HepG2 (cell line): ENCODE results near the gene ANKRD31. TPM values are rescaled to one million over a fixed set of nuclear protein-coding genes. Genes with fewer than 3 reads are reported as not detected.
A peak's percentile ranks its signal among the peaks of the same experiment; 100 is the strongest.

Experiments used
- ATAC-seq: fragments of 200-7000 bp; cut with Tn5 transposase; 3 replicates; pipeline ENCODE4 v1.9.1; 2020; ENCODE audit warnings: mild to moderate bottlenecking, moderate library complexity
- BruUV-seq: library from RNA; stranded (reverse); fragments of 400-500 nt; replicated peaks from 2 replicates; lab custom pipeline; 2021; lab: Mats Ljungman, UMichigan
- CTCF ChIA-PET: fragments of 300-600 bp; formaldehyde crosslinking; extraction: SDS; loops from one replicate; lab custom pipeline; 2021; ENCODE audit warnings: low total read pairs, inconsistent platforms, low intra/inter-chr PET ratio; lab: Yijun Ruan, JAX
- POLR2A ChIA-PET: fragments of 350-600 bp; sonication (Branson Sonifier 250); formaldehyde crosslinking; loops from one replicate; lab custom pipeline; 2020; ENCODE audit warnings: antibody characterized with exemption, inconsistent platforms; lab: Yijun Ruan, JAX
- DNase-seq: peaks from one replicate; pipeline ENCODE4 v3.0.0-alpha.2; 2015; ENCODE audit warnings: low spot score
- FAIRE-seq: peaks from 3 replicates; lab custom pipeline; 2011; peaks lifted over from hg19 to GRCh38; lab: Jason Lieb, UNC
- H2AFZ ChIP-seq: one replicate; pipeline ENCODE4 v1.6.1; 2011; ENCODE audit warnings: low read length, inconsistent platforms
- H3K27ac ChIP-seq: fragments of 300-600 bp; 3 replicates; pipeline ENCODE4 v1.8.0; 2011; ENCODE audit warnings: mixed run types, mild to moderate bottlenecking, mixed read lengths, low read length, inconsistent platforms; ENCODE audit not compliant: insufficient read depth; ENCODE audit errors: extremely low read length
- H3K27me3 ChIP-seq, 2 experiments: fragments of 200-600 bp in 1 of 2; 2 replicates in 1 of 2; 3 replicates in 1 of 2; pipeline versions ENCODE4 v1.6.0 to v1.8.0; 2011; ENCODE audit warnings: low read length in 2 of 2, mild to moderate bottlenecking in 2 of 2, moderate library complexity in 2 of 2, inconsistent platforms in 1 of 2; ENCODE audit not compliant: insufficient read depth in 2 of 2, control insufficient read depth in 1 of 2
- H3K36me3 ChIP-seq, 2 experiments: fragments of 200-600 bp in 1 of 2; replicated peaks in 1 of 2; 2 replicates in 1 of 2; 3 replicates in 1 of 2; pipeline versions ENCODE4 v1.5.1 to v1.8.0; 2011; ENCODE audit warnings: low read length in 2 of 2, inconsistent platforms in 1 of 2; ENCODE audit not compliant: insufficient read depth in 2 of 2, control insufficient read depth in 1 of 2
- H3K4me1 ChIP-seq: 2 replicates; pipeline ENCODE4 v1.5.1; 2012; ENCODE audit warnings: low read length, inconsistent platforms; ENCODE audit not compliant: insufficient read depth
- H3K4me2 ChIP-seq: 2 replicates; pipeline ENCODE4 v1.6.0; 2011; ENCODE audit warnings: low read depth, low read length, inconsistent platforms
- H3K4me3 ChIP-seq, 3 experiments: fragments of 200-600 bp in 1 of 3; sonication (generic), shearing (Covaris generic) in 1 of 3; replicated peaks in 1 of 3; 2 replicates each; pipeline ENCODE4 v1.5.1; 2011 to 2016; ENCODE audit warnings: low read length in 3 of 3, inconsistent platforms in 2 of 3, low read depth in 2 of 3, mild to moderate bottlenecking in 2 of 3, control low read depth in 1 of 3, mixed read lengths in 1 of 3; ENCODE audit not compliant: insufficient read depth in 1 of 3
- H3K79me2 ChIP-seq: one replicate; pipeline ENCODE4 v1.6.1; 2011; ENCODE audit warnings: low read length, inconsistent platforms; ENCODE audit not compliant: insufficient read depth
- H3K9ac ChIP-seq: 2 replicates; pipeline ENCODE4 v1.6.0; 2011; ENCODE audit warnings: mild to moderate bottlenecking, low read depth, low read length, inconsistent platforms; ENCODE audit not compliant: insufficient read depth
- H3K9me3 ChIP-seq: 2 replicates; pipeline ENCODE4 v1.5.1; 2012; ENCODE audit warnings: mild to moderate bottlenecking, low read length
- H4K20me1 ChIP-seq: 2 replicates; pipeline ENCODE4 v1.6.0; 2011; ENCODE audit warnings: inconsistent platforms, mild to moderate bottlenecking, low read length, moderate library complexity; ENCODE audit not compliant: insufficient read depth
- AHR ChIP-seq: IDR thresholded peaks from 2 replicates; pipeline ENCODE4 v1.6.1; 2018; ENCODE audit warnings: missing genetic modification reagents, missing compliant biosample characterization
- FOSL2 ChIP-seq: sonication (generic); formaldehyde crosslinking; IDR thresholded peaks from 2 replicates; pipeline ENCODE4 v1.4.0; 2020; ENCODE audit warnings: missing genetic modification reagents
- FOXA1 ChIP-seq, 2 experiments: fragments of 450-650 bp in 1 of 2; sonication (generic) in 1 of 2; formaldehyde crosslinking in 1 of 2; IDR thresholded peaks; 2 replicates each; pipeline versions ENCODE4 v1.4.0 to v1.6.1; 2016 to 2020; ENCODE audit warnings: missing genetic modification reagents in 1 of 2
- FOXA3 ChIP-seq: IDR thresholded peaks from 2 replicates; pipeline ENCODE4 v1.6.1; 2016; ENCODE audit warnings: missing genetic modification reagents, missing compliant biosample characterization
- GATAD2A ChIP-seq: IDR thresholded peaks from 2 replicates; pipeline ENCODE4 v1.6.1; 2016
- KLF11 ChIP-seq: IDR thresholded peaks from 2 replicates; pipeline ENCODE4 v1.6.1; 2016; ENCODE audit warnings: missing compliant biosample characterization
- NBN ChIP-seq: fragments of 450-650 bp; conservative IDR thresholded peaks from 2 replicates; pipeline ENCODE4 v1.6.1; 2017
- ZC3H13 ChIP-seq: sonication (generic); formaldehyde crosslinking; IDR thresholded peaks from 2 replicates; pipeline ENCODE4 v1.8.1; 2023; ENCODE audit warnings: mild to moderate bottlenecking, missing genetic modification reagents, moderate library complexity
- ZNF431 ChIP-seq: sonication (generic); formaldehyde crosslinking; IDR thresholded peaks from 2 replicates; pipeline ENCODE4 v1.9.0; 2022; ENCODE audit warnings: missing genetic modification reagents, low read depth, mild to moderate bottlenecking, borderline replicate concordance
- WGBS: methylation state at CpG from one replicate; pipeline ENCODE4 v1.1.6; 2017; ENCODE audit warnings: low lambda C conversion rate; 5-methylcytosine and 5-hydroxymethylcytosine counted together
- in situ Hi-C: cut with HindIII; loops from 2 replicates; pipeline ENCODE4 v1.10.0; 2017; ENCODE audit warnings: low pct_unique_long_range_greater_than_20kb; ENCODE audit not compliant: extremely low pct_ligation_motif_present
- intact Hi-C: fragments of 100-400 bp; cut with micrococcal nuclease; formaldehyde crosslinking; loops from one replicate; pipeline ENCODE4 v1.10.0; 2022; ENCODE audit not compliant: unreplicated experiment
- polyA plus RNA-seq, 8 experiments: library from polyadenylated mRNA; depleted of rRNA in 3 of 8; stranded (reverse) in 7 of 8; unstranded in 1 of 8; fragments of >200 nt; fragmentation: Illumina TruSeq in 4 of 8; extraction: Trizol in 4 of 8; gene quantifications; 2 replicates each; pipeline versions ENCODE4 v1.2.1 to v1.2.3, GENCODE V29; 2011 to 2016; ENCODE audit warnings: low read depth in 4 of 8, missing spikeins in 1 of 8, mixed read lengths in 1 of 8; ENCODE audit not compliant: insufficient read depth in 1 of 8
- total RNA-seq, 5 experiments: library from RNA; depleted of rRNA; stranded (reverse); fragments of >200 nt; fragmentation: Illumina TruSeq; extraction: Trizol; gene quantifications; 2 replicates each; pipeline ENCODE4 v1.2.3, GENCODE V29; 2016; ENCODE audit warnings: low read depth in 1 of 5
- TF ChIP-seq, protein P1 (sequence below): sonication (generic); formaldehyde crosslinking; IDR thresholded peaks from 2 replicates; pipeline ENCODE4 v1.4.0; 2020; ENCODE audit warnings: missing genetic modification reagents, borderline replicate concordance
- TF ChIP-seq, protein P2 (sequence below): IDR thresholded peaks from 2 replicates; pipeline ENCODE4 v1.6.1; 2012; ENCODE audit warnings: low read depth, low read length, improper control_type of control experiment

The ANKRD31 gene
- total and polyA plus RNA-seq, 2 of the 13 experiments (the other 11 are each of a cell fraction or from before 2014, with no cell fraction given) = 0.01 to 0.09 TPM

DNA sequence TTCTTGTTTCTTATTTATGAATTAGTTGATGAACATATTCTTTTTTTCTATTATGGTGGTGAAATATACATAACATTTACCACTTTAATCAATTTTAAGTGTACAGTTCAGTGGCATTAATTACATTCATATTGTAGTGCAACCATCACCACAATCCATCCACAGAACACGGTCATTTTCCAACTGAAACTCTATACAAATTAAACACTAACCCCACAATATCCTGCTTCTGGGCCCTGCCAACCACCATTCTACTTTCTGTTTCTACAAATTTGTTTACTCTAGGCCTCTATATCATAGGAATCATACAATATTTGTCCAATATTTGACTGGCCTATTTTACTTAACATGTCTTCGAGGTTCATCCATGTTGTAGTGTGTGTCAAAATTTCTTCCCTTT lies 191.6 kb downstream of the ANKRD31 start (continued):
- TF ChIP-seq, protein P1, sequence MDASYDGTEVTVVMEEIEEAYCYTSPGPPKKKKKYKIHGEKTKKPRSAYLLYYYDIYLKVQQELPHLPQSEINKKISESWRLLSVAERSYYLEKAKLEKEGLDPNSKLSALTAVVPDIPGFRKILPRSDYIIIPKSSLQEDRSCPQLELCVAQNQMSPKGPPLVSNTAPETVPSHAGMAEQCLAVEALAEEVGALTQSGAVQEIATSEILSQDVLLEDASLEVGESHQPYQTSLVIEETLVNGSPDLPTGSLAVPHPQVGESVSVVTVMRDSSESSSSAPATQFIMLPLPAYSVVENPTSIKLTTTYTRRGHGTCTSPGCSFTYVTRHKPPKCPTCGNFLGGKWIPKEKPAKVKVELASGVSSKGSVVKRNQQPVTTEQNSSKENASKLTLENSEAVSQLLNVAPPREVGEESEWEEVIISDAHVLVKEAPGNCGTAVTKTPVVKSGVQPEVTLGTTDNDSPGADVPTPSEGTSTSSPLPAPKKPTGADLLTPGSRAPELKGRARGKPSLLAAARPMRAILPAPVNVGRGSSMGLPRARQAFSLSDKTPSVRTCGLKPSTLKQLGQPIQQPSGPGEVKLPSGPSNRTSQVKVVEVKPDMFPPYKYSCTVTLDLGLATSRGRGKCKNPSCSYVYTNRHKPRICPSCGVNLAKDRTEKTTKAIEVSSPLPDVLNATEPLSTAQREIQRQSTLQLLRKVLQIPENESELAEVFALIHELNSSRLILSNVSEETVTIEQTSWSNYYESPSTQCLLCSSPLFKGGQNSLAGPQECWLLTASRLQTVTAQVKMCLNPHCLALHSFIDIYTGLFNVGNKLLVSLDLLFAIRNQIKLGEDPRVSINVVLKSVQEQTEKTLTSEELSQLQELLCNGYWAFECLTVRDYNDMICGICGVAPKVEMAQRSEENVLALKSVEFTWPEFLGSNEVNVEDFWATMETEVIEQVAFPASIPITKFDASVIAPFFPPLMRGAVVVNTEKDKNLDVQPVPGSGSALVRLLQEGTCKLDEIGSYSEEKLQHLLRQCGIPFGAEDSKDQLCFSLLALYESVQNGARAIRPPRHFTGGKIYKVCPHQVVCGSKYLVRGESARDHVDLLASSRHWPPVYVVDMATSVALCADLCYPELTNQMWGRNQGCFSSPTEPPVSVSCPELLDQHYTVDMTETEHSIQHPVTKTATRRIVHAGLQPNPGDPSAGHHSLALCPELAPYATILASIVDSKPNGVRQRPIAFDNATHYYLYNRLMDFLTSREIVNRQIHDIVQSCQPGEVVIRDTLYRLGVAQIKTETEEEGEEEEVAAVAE (CRISPR knock-in tag) = no peak
- TF ChIP-seq NBN (no peak), KLF11 (CRISPR knock-in tag) (no peak), ZC3H13 (CRISPR knock-in tag) (no peak)
- TF ChIP-seq, protein P2, sequence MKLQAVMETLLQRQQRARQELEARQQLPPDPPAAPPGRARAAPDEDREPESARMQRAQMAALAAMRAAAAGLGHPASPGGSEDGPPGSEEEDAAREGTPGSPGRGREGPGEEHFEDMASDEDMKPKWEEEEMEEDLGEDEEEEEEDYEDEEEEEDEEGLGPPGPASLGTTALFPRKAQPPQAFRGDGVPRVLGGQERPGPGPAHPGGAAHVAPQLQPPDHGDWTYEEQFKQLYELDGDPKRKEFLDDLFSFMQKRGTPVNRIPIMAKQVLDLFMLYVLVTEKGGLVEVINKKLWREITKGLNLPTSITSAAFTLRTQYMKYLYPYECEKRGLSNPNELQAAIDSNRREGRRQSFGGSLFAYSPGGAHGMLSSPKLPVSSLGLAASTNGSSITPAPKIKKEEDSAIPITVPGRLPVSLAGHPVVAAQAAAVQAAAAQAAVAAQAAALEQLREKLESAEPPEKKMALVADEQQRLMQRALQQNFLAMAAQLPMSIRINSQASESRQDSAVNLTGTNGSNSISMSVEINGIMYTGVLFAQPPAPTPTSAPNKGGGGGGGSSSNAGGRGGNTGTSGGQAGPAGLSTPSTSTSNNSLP = no peak

DNA sequence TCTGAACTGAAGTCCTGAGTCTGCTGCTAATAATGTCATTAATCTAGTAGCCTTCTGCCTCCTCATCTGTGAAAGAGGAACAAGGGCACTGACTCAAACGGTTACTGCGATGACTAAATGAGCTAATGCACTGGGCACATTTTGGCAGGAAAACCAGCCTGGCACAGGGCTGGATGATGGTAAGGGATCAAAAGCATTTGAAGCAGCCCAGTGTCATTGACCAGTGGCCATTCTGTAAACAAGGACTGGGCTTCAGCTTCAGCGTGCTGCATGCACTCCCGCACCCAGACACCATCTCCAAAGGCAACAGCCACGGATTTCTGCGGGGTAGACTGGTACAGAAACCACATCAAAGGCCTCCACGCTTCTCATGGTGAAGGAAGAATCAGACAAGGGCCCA lies 192.3 kb downstream of the ANKRD31 start:
- DNase-seq (no peak), ATAC-seq (no peak), FAIRE-seq (no peak)
- Histone ChIP-seq H4K20me1 (no peaks in the 10 kb centered on the region), H3K4me1 (peaks cover 13% of the 10 kb centered on the region; the same call in 1 of the 2 replicates), H3K9ac (no peak overlapping the region), H3K36me3 (no peaks in the 10 kb centered on the region), H3K27me3 (no peaks in the 10 kb centered on the region; a peak in 1 of 5 replicates), H3K9me3 (no peaks in the 10 kb centered on the region), H3K4me2 (no peak overlapping the region), H2AFZ (no peak overlapping the region), H3K79me2 (no peaks in the 10 kb centered on the region), H3K27ac (no peak overlapping the region), H3K4me3 (no peak overlapping the region)
- TF ChIP-seq FOXA3 (CRISPR knock-in tag) (peak; percentile 63), ZNF431 (no peak), FOSL2 (0 out of 2 replicates have a peak, but pooled peaks have one; percentile 4), AHR (CRISPR knock-in tag) (no peak), FOXA1 (IDR thresholded peaks at IDR 0.05) (no peak), FOXA1 (CRISPR knock-in tag; IDR thresholded peaks at IDR 0.05) (peak; percentile 64), GATAD2A (0 out of 2 replicates have a peak, but pooled peaks have one; percentile 13)
- CTCF ChIA-PET = no interaction called here
- POLR2A ChIA-PET = no interaction called here
- BruUV-seq = no TSS peak
- WGBS = 51% methylated on average over 7 of the region's 7 CpGs
- in situ Hi-C loops = loop anchor here (10.0 kb wide), 1 partner anchor 110 kb away; no protein-coding TSS in a partner anchor
- intact Hi-C loops = no loop called here
